ENCODE results near the gene BSPRY.
"Not testable (repeated sequence)": the region's sequence is repeated elsewhere in the genome, so short reads cannot be mapped to it uniquely, and the experiment has no call there.

The BSPRY gene

GRCh38 chr9:113341712-113342410 is 7.5 kb upstream of the BSPRY start:
- no peak for DNase-seq

GRCh38 chr9:113343732-113344231 is 5.6 kb upstream of the BSPRY start:
- peak in 1 of 2 experiments; percentile 37 for DNase-seq

GRCh38 chr9:113345190-113345589 is 4.2 kb upstream of the BSPRY start:
- no peak for DNase-seq

- DNase-seq, result no peak
Observed at GRCh38 chr9:113345671-113346070, 3.7 kb upstream of the BSPRY start.

- DNase-seq, result no peak
Observed at GRCh38 chr9:113348437-113348836, 904 bp upstream of the BSPRY start.

GRCh38 chr9:113349066-113349444 is 286 bp upstream of the BSPRY start:
- DNase-seq, result no peak

- DNase-seq, result no peak
Observed at GRCh38 chr9:113350107-113350661, 843 bp downstream of the BSPRY start.

GRCh38 chr9:113350937-113351336 is 1.6 kb downstream of the BSPRY start:
- DNase-seq, result no peak

GRCh38 chr9:113352006-113352405 is 2.7 kb downstream of the BSPRY start:
- DNase-seq, result no peak

GRCh38 chr9:113352411-113352810 is 3.1 kb downstream of the BSPRY start:
- no peak for DNase-seq

- no peak for DNase-seq
Observed at GRCh38 chr9:113355040-113355596, 5.8 kb downstream of the BSPRY start.

- no peak for DNase-seq
Observed at GRCh38 chr9:113356686-113357292, 7.4 kb downstream of the BSPRY start.

GRCh38 chr9:113359385-113359784 is 10.0 kb downstream of the BSPRY start:
- peak in 1 of 2 experiments; percentile 6 for DNase-seq

- DNase-seq, result no peak
Observed at GRCh38 chr9:113360242-113360842, 11.0 kb downstream of the BSPRY start.

- no peak for DNase-seq
Observed at GRCh38 chr9:113361304-113362018, 12.1 kb downstream of the BSPRY start.

- DNase-seq, result no peak
Observed at GRCh38 chr9:113363336-113363735, 14.0 kb downstream of the BSPRY start.

GRCh38 chr9:113364951-113365350 is 15.6 kb downstream of the BSPRY start:
- no peak for DNase-seq

GRCh38 chr9:113365652-113366051 is 16.3 kb downstream of the BSPRY start:
- not testable (repeated sequence) for DNase-seq

- no peak for DNase-seq
Observed at GRCh38 chr9:113368348-113368981, 19.1 kb downstream of the BSPRY start.

- DNase-seq, result no peak
Observed at GRCh38 chr9:113368982-113369854, 19.9 kb downstream of the BSPRY start.

- DNase-seq, result no peak
Observed at GRCh38 chr9:113369855-113370140, 20.5 kb downstream of the BSPRY start.

All from NCI-H446 (cell line).